ENCODE data around the gene POLD1.
"Not testable (repeated sequence)": the region's sequence is repeated elsewhere in the genome, so short reads cannot be mapped to it uniquely, and the experiment has no call there.

Gene POLD1

DNA sequence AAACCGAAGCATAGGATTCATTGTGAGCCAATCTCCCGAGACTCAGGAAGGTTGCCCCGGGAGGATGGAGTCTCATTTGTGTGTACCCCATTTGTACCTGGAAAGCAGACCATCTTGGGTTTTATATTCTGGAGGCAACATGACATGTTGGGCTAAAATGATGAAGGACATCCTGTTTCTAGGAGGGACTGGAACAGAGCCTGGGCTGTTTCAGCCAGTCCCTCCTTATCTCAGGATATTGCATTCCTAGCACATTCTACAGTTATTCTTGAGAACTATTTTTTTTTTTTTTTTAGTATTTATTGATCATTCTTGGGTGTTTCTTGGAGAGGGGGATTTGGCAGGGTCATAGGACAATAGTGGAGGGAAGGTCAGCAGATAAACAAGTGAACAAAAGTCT, 6.1 kb downstream of the POLD1 start:
- not testable (repeated sequence) for DNase-seq (ENCODE audit: extremely low read depth in 1 of 2, low read depth in 1 of 2)

DNA sequence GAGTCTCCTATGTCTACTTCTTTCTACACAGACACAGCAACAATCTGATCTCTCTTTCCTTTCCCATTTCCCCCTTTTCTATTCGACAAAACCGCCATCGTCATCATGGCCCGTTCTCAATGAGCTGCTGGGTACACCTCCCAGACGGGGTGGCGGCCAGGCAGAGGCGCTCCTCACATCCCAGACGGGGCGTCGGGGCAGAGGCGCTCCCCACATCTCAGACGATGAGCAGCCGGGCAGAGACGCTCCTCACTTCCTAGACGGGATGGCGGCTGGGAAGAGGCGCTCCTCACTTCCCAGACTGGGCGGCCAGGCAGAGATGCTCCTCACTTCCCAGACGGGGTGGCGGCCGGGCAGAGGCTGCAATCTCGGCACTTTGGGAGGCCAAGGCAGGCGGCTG, 6.8 kb downstream of the POLD1 start:
- not testable (repeated sequence) for DNase-seq (ENCODE audit: extremely low read depth in 1 of 2, low read depth in 1 of 2)

DNA sequence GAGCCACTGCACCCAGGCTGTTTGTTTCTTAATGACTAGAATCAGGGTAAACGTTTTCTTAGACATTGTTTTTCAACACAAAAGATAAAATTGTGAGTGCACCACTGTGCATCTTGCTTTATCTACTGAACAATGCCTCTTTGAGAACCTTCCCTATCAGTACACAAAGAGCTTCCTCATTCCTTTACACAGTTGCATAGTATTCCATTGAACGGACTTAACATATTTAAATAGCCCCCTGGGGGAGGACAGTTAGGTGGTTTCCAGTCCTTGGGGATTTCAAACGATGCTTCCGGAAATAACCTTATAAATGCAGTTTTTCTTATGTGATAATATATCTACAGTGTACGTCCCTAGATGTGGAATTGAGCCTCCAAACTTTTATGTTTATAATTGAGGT, 8.6 kb downstream of the POLD1 start:
- no peak for DNase-seq (ENCODE audit: extremely low read depth in 1 of 2, low read depth in 1 of 2)

DNA sequence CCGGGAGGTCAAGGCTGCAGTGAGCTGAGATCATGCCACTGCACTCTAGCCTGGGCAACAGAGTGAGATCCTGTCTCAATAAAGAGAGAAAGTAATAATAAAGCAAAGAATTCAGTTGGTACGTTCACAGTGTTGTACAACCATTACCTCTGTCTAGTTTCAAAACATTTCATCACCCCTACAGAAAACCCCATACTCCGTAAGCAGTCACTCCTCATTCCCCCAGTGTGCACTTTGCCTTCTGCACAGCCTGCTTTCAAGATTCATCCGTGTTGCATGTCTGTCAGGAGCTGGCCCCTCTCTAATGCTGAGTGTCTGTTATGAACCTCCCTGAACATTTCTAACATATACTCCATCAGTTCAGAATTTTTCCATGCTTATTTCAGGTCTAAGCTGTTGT, 9.4 kb downstream of the POLD1 start:
- DNase-seq (ENCODE audit: extremely low read depth in 1 of 2, low read depth in 1 of 2): no peak

DNA sequence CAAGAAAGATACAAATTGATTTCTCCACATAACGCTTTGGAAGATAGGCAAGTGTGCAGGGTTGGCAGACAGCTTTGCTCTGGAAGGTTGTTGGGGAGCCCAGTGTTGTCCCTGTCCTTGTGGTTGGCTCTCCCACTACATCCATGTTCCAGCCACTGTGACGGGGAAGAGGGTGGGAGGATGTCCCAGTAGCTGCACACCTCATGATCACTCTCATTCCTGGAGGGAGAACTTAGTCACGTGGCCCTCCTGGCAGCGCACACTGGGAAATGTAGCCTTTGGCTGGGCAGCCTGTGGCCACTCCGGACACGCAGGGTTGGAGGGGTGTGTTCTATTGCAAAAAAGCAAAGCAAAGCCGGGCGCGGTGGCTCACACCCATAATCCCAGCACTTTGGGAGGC, 9.9 kb downstream of the POLD1 start:
- DNase-seq (ENCODE audit: extremely low read depth in 1 of 2, low read depth in 1 of 2): no peak

DNA sequence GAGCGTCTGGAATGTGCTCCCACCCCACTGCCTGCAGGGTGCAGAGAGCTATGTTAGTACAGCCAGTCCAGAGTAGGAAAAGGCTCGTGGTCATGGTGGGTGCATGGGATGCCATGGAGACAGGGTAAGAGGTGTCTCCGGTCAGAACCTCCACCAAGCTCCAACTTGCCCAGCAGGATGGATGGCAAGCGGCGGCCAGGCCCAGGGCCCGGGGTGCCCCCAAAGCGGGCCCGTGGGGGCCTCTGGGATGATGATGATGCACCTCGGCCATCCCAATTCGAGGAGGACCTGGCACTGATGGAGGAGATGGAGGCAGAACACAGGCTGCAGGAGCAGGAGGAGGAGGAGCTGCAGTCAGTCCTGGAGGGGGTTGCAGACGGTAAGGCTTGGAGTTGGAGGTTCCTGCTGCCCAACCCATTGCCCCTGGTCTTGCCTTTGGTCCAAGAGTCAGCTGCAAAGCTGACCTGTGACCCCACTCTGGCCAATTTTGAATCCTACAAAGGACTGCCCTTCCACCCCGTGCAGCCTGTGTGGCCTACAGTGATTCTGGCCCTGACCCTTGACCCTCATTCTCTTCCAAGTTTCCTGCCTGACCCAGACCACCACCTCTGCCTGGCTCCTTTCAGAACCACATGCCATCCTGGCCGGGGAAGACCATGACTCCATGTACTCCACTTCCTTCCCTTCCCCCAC, 14.7 kb downstream of the POLD1 start:
- no peak for DNase-seq (ENCODE audit: extremely low read depth in 1 of 2, low read depth in 1 of 2)

DNA sequence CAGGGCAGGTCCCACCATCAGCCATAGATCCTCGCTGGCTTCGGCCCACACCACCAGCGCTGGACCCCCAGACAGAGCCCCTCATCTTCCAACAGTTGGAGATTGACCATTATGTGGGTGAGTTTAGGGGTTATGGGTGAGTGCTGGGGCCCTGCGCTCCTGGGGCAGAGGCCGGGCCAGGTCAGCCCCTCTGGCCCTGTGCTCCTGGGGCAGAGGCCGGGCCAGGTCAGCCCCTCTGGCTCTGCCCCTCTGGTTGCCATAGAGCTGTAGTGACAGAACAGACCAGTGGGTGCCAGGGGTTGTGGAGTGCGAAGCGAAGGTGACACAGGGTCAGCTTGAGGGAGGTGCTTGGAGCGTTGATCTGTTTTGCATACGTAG, 15.2 kb downstream of the POLD1 start:
- no peak for DNase-seq (ENCODE audit: extremely low read depth in 1 of 2, low read depth in 1 of 2)

DNA sequence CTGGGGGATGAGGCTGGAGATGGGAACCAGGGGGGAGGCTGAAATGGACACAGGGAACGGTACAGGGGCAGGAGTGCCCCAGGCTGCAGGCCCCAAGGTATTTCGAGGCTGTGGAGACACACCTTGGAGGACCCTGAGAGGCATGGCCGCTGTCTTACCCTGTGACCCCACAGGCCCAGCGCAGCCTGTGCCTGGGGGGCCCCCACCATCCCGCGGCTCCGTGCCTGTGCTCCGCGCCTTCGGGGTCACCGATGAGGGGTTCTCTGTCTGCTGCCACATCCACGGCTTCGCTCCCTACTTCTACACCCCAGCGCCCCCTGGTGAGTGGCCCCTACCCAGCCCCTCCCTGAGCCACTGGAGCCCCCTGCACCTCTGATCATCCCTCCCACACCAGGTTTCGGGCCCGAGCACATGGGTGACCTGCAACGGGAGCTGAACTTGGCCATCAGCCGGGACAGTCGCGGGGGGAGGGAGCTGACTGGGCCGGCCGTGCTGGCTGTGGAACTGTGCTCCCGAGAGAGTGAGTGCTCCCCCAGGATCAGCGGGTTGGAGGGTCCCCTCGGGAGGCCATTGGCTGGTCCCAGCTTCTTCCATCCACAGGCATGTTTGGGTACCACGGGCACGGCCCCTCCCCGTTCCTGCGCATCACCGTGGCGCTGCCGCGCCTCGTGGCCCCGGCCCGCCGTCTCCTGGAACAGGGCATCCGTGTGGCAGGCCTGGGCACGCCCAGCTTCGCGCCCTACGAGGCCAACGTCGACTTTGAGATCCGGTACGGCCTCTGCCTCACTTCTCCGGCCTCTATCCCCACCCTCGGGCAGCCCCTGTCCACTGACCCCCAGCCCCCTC, 17.7 kb downstream of the POLD1 start:
- no peak for DNase-seq (ENCODE audit: extremely low read depth in 1 of 2, low read depth in 1 of 2)

DNA sequence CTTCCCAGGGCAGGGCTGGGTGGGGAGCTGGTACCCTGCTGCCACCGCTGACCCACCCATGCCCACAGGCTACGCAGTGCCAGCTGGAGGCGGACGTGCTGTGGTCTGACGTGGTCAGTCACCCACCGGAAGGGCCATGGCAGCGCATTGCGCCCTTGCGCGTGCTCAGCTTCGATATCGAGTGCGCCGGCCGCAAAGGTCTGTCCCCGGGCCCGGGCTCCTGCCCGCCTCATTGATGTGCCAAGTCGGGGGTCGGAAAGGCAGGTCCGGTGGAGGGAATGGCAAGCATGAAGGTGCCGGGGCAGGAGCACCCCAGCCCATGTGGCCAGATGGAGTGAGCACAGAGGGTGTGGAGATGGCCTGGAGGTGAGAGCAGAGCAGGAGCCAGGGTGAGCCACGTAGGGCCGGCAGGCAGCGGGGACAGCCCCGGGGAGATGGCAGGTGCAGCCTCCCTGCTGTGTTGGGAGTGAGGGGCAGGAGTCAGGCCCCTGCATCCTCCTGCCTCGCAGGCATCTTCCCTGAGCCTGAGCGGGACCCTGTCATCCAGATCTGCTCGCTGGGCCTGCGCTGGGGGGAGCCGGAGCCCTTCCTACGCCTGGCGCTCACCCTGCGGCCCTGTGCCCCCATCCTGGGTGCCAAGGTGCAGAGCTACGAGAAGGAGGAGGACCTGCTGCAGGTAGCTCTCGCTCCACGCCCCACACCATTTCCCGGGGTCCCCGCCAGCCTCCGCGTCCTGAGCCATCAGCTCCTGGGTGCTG, 18.6 kb downstream of the POLD1 start:
- DNase-seq (ENCODE audit: extremely low read depth in 1 of 2, low read depth in 1 of 2): no peak

DNA sequence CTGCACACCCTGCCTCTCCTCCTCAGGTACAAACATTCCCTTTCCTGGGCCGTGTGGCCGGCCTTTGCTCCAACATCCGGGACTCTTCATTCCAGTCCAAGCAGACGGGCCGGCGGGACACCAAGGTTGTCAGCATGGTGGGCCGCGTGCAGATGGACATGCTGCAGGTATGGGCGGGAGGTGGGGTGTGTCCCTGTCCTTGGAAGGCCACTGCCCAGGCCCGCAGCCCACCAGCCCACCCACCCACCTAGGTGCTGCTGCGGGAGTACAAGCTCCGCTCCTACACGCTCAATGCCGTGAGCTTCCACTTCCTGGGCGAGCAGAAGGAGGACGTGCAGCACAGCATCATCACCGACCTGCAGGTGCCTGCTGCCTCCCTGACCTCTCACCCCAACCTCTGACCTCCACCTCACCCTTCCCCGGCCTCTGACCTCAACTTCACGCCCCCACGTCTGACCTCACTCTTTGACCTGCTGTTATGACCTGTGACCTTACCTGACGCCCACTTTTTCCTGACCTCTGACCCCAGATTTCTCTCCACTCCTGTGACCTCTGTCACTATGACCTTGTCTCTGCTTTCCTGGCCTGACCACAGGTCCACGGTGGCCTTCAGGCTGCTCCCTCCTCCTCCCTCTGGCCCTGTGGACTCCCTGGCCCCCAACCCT, 22.1 kb downstream of the POLD1 start:
- DNase-seq (ENCODE audit: extremely low read depth in 1 of 2, low read depth in 1 of 2): no peak

DNA sequence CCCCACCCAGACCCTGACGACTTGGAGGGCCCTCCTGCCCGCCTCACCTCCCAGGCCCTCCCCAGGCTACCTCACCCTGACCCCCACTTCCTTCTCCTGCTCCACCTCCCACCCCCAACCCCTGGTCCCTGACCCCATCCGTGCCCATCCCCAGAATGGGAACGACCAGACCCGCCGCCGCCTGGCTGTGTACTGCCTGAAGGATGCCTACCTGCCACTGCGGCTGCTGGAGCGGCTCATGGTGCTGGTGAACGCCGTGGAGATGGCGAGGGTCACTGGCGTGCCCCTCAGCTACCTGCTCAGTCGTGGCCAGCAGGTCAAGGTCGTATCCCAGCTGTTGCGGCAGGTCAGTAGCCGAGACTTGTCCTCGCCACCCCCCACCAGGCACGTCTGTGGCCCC, 22.7 kb downstream of the POLD1 start:
- DNase-seq (ENCODE audit: extremely low read depth in 1 of 2, low read depth in 1 of 2): no peak

DNA sequence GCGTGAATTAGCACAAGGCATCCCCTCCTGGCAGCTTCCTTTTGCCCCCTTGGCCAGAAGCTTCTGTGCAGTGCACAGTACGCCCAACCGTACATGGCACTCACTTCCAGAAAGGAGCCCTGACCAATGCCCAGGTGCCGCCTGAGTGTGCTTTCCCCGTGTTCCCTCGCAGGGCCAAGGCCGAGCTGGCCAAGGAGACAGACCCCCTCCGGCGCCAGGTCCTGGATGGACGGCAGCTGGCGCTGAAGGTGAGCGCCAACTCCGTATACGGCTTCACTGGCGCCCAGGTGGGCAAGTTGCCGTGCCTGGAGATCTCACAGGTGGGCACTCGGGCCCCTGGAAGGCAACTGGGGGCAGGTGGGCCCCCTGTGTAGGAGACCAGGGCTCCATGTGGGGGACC, 25.2 kb downstream of the POLD1 start:
- no peak for DNase-seq (ENCODE audit: extremely low read depth in 1 of 2, low read depth in 1 of 2)

DNA sequence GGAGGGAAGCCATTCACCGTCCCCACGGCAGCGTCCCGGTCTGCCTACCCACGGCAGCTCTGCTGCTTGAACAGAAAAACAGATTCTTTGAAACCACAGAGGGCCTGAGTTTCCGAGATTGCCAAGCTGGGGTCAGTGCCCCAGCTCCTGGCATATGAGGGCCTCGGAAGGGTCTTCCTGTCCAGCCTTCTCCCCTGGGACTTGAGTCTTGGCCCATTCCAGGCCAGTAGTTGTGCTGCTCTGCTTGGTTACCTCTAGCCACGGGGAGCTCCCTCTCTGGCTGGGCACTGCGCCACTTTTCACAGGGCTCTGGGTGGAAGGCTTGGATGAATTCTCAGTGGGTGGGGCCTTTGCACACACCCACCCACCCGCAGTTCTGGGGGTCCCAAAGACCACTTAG, 26.0 kb downstream of the POLD1 start:
- no peak for DNase-seq (ENCODE audit: extremely low read depth in 1 of 2, low read depth in 1 of 2)

DNA sequence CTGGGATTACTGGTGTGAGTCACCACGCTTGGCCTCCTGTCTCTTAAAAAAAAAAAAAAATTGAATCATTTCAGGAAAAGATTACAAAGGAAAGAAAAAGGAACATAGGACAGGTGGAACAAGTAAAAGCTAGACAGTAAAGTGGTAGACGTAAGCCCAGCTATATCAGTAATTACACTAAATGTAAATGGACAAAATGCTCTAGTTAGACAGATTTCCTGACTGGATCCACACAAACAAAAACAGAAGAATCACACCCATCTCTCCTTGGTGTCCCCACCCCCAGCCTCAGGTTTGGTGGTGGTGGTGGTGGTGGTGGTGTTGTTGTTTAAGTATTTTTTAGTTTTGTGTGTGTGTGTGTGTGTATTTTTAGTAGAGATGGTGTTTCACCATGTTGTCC, 28.3 kb downstream of the POLD1 start:
- no peak for DNase-seq (ENCODE audit: extremely low read depth in 1 of 2, low read depth in 1 of 2)

DNA sequence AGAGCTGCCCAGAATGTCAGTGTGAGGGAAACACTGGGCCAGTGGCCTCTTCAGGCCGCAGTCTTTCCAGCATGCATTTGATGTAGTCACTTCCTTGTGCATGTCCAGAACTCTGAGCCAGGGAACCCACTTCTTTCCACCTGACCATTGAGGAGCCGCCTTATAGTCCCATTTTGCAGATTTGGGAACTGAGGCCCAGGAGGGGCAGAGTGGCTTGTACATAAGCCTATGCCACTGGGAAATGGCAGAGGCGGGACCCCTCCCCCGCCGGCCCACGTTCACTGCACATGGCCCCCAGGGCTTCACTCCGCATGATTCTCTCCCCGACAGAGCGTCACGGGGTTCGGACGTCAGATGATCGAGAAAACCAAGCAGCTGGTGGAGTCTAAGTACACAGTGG, 28.9 kb downstream of the POLD1 start:
- no peak for DNase-seq (ENCODE audit: extremely low read depth in 1 of 2, low read depth in 1 of 2)

DNA sequence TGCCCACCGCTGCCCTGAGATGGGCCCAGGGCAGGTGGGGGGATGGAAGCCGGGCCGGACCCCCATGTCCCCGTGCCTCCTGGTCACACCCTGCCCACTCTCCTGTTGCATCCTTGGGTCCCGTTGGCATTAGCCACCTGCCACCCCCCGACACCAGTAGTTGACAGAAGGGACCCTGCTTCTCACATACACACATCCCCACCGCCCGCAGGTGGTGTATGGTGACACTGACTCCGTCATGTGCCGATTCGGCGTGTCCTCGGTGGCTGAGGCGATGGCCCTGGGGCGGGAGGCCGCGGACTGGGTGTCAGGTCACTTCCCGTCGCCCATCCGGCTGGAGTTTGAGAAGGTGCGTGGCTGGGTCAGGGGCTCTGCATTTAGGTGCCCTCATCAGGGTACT, 29.4 kb downstream of the POLD1 start:
- no peak for DNase-seq (ENCODE audit: extremely low read depth in 1 of 2, low read depth in 1 of 2)

DNA sequence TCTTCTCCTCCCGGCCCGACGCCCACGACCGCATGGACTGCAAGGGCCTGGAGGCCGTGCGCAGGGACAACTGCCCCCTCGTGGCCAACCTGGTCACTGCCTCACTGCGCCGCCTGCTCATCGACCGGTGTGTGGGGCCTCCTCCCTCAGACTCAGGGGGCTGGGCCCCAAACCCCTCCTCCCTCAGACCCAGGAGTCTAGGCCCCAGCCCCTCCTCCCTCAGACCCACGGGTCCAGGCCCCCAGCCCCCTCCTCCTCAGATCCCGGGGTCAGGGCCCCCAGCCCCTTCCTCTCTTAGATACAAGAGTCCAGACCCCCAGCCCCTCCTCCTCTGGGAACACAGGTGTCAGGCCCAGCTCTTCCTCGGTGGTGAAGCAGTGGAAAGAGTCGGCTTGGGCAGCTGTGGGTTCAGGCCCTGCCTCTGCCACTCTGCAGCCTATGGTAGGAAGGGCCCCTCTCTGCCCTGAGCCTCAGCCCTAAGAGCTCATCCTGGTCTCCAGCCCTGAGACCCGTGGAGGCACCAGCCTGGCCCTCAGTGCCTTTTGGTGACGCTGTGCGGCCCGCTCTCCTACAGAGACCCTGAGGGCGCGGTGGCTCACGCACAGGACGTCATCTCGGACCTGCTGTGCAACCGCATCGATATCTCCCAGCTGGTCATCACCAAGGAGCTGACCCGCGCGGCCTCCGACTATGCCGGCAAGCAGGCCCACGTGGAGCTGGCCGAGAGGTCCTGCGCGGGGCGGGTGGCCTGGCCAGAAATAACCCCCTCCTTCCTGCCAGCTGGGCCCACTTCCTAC, 30.9 kb downstream of the POLD1 start:
- DNase-seq (ENCODE audit: extremely low read depth in 1 of 2, low read depth in 1 of 2): peak; percentile 47 to 57

DNA sequence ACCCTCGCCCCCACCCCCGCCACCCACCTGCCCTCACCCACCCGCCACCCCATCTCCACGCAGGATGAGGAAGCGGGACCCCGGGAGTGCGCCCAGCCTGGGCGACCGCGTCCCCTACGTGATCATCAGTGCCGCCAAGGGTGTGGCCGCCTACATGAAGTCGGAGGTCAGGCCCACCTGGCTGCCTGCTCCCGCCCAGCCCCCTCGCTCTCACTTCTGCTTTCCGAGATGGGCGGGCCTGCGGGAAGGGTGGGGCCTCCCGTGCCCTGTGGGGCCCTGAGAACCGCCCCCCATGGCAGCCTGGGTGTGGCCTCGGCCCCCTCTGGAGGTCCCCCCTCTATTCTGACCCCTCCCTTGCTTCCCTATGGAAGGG, 31.5 kb downstream of the POLD1 start:
- DNase-seq (ENCODE audit: extremely low read depth in 1 of 2, low read depth in 1 of 2): no peak

DNA sequence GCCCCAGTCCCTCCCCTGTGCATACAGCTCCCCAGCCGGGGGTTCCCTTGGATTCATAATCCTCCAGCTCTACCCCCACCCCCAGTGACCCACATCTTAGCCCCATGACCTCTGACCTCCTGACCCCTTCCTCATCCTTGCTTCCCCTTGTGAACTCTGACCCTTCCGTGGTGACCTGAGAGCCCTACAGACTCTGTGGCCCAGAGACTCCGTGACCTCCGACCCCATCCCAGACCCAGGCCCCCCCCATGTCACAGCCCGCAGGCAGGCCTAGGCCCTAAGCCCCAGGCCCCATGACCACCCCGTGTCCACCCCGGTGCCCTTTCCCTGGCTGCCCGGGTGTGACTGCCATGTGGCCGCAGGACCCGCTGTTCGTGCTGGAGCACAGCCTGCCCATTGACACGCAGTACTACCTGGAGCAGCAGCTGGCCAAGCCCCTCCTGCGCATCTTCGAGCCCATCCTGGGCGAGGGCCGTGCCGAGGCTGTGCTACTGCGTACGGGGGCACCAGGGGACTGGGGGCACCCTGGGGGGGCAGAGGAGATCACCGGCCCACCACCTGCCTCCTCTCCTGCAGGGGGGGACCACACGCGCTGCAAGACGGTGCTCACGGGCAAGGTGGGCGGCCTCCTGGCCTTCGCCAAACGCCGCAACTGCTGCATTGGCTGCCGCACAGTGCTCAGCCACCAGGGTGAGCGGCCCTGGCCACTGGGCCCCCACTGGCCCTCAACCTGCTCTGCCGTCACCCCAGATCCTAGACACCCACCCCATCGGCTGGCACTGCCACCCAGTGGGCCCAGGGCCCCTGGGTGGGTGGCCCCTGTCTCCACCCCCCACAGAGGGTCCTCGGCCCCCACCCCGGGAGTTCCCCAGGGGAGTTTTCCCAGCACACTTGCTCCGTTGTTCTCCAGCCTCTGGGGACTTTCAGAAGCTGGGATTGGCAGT, 32.2 kb downstream of the POLD1 start:
- DNase-seq (ENCODE audit: extremely low read depth in 1 of 2, low read depth in 1 of 2): no peak
